ENCODE results near the gene FAM228A. TPM values are rescaled to one million over a fixed set of nuclear protein-coding genes. Genes with fewer than 3 reads are reported as not detected.

The FAM228A gene
- total and polyA plus RNA-seq, 2 donors from 2014 or later = 0.39 to 0.76 TPM

DNA sequence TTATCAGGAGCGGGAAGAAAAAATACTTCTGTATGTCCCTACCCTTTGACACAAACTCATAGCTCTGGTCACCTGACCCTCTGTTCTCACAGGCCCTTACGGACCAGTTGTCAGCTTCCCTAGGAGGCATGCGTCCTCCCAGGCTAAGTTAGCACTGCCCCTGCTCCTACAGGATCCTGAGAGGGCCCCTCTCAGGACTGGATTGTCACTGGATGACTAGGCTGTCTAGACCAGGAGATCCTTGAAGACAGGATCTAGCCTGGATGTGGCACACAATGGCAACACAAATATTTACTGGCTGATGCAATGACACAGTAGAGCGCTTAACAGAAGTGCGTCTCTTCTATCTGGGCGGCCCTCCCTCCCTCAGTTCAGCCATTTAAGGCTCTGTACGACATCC is 7.7 kb downstream of the FAM228A start:
- H3K4me1 ChIP-seq (ENCODE audit: control insufficient read depth in 2 of 3, insufficient read depth in 2 of 3, low read depth in 1 of 3, low read length in 3 of 3) = no peaks in the 10 kb centered on the region
- H3K27ac ChIP-seq (ENCODE audit: low read depth in 2 of 2, low read length in 2 of 2) = no peak overlapping the region
- no peaks in the 10 kb centered on the region for H3K36me3 ChIP-seq (ENCODE audit: control insufficient read depth in 2 of 3, insufficient read depth in 3 of 3, low read length in 3 of 3)
- intact Hi-C loops (cut with DNase I) = no loop called here
- H3K27me3 ChIP-seq (ENCODE audit: control insufficient read depth, insufficient read depth, low read length) = no peaks in the 10 kb centered on the region
- FAIRE-seq (no peak), DNase-seq (no peak)
- no peak overlapping the region for H3K4me3 ChIP-seq (ENCODE audit: low read length in 3 of 3)
- no peak overlapping the region for H3K9ac ChIP-seq (ENCODE audit: low read length in 3 of 3)
- TF ChIP-seq, protein P1, sequence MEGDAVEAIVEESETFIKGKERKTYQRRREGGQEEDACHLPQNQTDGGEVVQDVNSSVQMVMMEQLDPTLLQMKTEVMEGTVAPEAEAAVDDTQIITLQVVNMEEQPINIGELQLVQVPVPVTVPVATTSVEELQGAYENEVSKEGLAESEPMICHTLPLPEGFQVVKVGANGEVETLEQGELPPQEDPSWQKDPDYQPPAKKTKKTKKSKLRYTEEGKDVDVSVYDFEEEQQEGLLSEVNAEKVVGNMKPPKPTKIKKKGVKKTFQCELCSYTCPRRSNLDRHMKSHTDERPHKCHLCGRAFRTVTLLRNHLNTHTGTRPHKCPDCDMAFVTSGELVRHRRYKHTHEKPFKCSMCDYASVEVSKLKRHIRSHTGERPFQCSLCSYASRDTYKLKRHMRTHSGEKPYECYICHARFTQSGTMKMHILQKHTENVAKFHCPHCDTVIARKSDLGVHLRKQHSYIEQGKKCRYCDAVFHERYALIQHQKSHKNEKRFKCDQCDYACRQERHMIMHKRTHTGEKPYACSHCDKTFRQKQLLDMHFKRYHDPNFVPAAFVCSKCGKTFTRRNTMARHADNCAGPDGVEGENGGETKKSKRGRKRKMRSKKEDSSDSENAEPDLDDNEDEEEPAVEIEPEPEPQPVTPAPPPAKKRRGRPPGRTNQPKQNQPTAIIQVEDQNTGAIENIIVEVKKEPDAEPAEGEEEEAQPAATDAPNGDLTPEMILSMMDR (IDR thresholded peaks at IDR 0.05; ENCODE audit: borderline replicate concordance, extremely low read depth, insufficient read depth) = no peak
- no peaks in the 10 kb centered on the region for H3K9me3 ChIP-seq (ENCODE audit: control insufficient read depth in 2 of 3, insufficient read depth in 1 of 3, low read length in 3 of 3)

DNA sequence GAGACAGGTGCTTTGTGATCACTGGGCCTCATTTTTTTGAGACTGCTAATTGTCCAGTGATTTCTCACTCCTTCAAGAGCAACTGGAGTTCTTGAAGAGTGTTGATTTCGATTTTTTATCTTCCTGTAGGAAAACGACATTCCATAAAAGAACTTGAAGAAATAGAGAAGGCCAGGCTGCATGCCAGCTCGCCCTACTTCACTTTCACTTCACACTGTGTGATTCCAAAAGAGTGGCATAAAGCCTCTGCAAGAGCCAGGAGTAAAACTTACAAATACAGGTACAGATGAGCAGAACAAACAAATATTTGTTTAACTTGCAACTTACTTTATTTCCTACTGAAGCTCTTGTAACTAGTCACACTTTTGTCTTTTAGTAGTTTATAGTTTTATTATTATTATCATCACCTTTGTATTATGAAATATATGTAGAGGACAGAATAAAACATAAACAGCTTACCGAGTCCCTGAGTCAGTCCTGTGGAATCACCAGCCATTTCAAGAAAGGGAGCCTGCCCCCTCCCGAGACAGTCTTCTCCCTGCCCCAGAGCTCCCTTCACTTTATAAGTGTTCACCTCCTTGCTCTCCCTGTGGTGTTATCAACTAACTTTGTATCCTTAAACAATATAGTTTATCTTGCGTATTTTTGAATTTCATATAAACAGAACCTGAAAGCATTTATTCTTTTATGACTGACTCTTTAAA is 8.7 kb downstream of the FAM228A start:
- Histone ChIP-seq H3K9me3 (ENCODE audit: control insufficient read depth in 2 of 3, insufficient read depth in 1 of 3, low read length in 3 of 3) (no peaks in the 10 kb centered on the region), H3K27me3 (ENCODE audit: control insufficient read depth, insufficient read depth, low read length) (no peaks in the 10 kb centered on the region), H3K4me3 (ENCODE audit: low read length in 3 of 3) (no peak overlapping the region), H3K27ac (ENCODE audit: low read depth in 2 of 2, low read length in 2 of 2) (no peak overlapping the region), H3K4me1 (ENCODE audit: control insufficient read depth in 2 of 3, insufficient read depth in 2 of 3, low read depth in 1 of 3, low read length in 3 of 3) (no peaks in the 10 kb centered on the region), H3K36me3 (ENCODE audit: control insufficient read depth in 2 of 3, insufficient read depth in 3 of 3, low read length in 3 of 3) (no peaks in the 10 kb centered on the region), H3K9ac (ENCODE audit: low read length in 3 of 3) (no peak overlapping the region)
- intact Hi-C loops (cut with DNase I) = no loop called here
- DNase-seq = no peak
- no peak for FAIRE-seq
- TF ChIP-seq, protein P1 (IDR thresholded peaks at IDR 0.05; ENCODE audit: borderline replicate concordance, extremely low read depth, insufficient read depth) = no peak

DNA sequence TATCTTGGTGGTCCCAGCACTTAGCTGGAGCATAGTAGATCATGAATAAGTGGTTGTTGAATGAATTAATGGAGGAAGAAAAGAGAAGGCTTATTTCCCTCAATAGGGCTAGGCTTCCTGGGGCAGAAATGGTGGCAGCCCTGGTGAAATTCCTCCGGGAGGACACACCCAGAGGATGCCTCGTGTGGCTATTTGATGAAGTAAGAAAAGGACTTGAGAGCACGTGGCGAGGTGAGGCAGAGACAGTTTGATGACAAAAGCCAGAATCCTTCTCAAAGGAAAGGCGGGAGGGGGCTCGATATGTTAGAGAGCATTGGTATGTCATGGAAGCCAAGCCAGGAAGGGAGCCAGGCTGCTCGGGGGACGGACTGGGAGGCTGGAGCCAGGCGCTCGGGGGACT is 14.7 kb downstream of the FAM228A start:
- Histone ChIP-seq H3K4me1 (ENCODE audit: control insufficient read depth in 2 of 3, insufficient read depth in 2 of 3, low read depth in 1 of 3, low read length in 3 of 3) (no peaks in the 10 kb centered on the region), H3K36me3 (ENCODE audit: control insufficient read depth in 2 of 3, insufficient read depth in 3 of 3, low read length in 3 of 3) (no peaks in the 10 kb centered on the region), H3K27me3 (ENCODE audit: control insufficient read depth, insufficient read depth, low read length) (no peaks in the 10 kb centered on the region), H3K27ac (ENCODE audit: low read depth in 2 of 2, low read length in 2 of 2) (no peak overlapping the region), H3K4me3 (ENCODE audit: low read length in 3 of 3) (no peak overlapping the region), H3K9ac (ENCODE audit: low read length in 3 of 3) (no peak overlapping the region), H3K9me3 (ENCODE audit: control insufficient read depth in 2 of 3, insufficient read depth in 1 of 3, low read length in 3 of 3) (no peaks in the 10 kb centered on the region)
- FAIRE-seq = no peak
- intact Hi-C loops (cut with DNase I) = no loop called here
- DNase-seq = no peak
- TF ChIP-seq, protein P1 (IDR thresholded peaks at IDR 0.05; ENCODE audit: borderline replicate concordance, extremely low read depth, insufficient read depth) = no peak

DNA sequence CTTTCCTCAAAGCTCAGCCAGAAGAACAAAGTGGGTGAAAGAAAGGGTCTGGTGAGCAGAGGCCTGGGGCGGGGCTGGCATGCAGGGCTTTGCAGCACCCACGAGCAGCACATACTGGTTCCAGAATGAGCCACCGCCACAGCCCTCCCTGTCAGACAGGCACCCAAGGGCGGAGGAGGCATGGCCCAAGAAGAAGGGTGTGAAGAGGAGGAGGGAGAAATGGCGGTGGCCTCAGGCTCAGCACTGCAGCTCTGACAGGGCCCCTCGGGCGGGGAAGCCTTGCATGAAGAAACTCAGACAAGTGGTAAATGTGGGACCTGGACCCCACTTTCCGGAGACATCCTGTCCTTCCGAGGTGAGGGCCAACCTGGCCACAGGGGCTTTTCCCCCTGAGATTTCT is 15.7 kb downstream of the FAM228A start:
- no peak overlapping the region for H3K9ac ChIP-seq (ENCODE audit: low read length in 3 of 3)
- no peak for FAIRE-seq

More for the DNA sequence above, 15.7 kb downstream of the FAM228A start:
- no peaks in the 10 kb centered on the region for H3K4me1 ChIP-seq (ENCODE audit: control insufficient read depth in 2 of 3, insufficient read depth in 2 of 3, low read depth in 1 of 3, low read length in 3 of 3)
- TF ChIP-seq, protein P1 (IDR thresholded peaks at IDR 0.05; ENCODE audit: borderline replicate concordance, extremely low read depth, insufficient read depth) = no peak
- intact Hi-C loops (cut with DNase I) = no loop called here
- H3K9me3 ChIP-seq (ENCODE audit: control insufficient read depth in 2 of 3, insufficient read depth in 1 of 3, low read length in 3 of 3) = no peaks in the 10 kb centered on the region
- H3K27ac ChIP-seq (ENCODE audit: low read depth in 2 of 2, low read length in 2 of 2) = no peak overlapping the region
- H3K4me3 ChIP-seq (ENCODE audit: low read length in 3 of 3) = no peak overlapping the region
- no peaks in the 10 kb centered on the region for H3K27me3 ChIP-seq (ENCODE audit: control insufficient read depth, insufficient read depth, low read length)
- no peaks in the 10 kb centered on the region for H3K36me3 ChIP-seq (ENCODE audit: control insufficient read depth in 2 of 3, insufficient read depth in 3 of 3, low read length in 3 of 3)
- no peak for DNase-seq
